Liver (tissue), 9 donors: Measurements from ENCODE around the gene TRDMT1. TPM values are rescaled to one million over a fixed set of nuclear protein-coding genes. Genes with fewer than 3 reads are reported as not detected.
A peak's percentile ranks its signal among the peaks of the same experiment; 100 is the strongest.

Source experiments
- DNase-seq: peaks from one replicate; pipeline ENCODE4 v3.0.0-alpha.2; 2017; ENCODE audit warnings: low spot score
- H3K27ac ChIP-seq, 2 donors: one replicate each; pipeline ENCODE4 v1.7.0; 2013; ENCODE audit warnings: inconsistent platforms in 2 of 2, low read length in 2 of 2, control low read depth in 1 of 2, low read depth in 1 of 2, mild to moderate bottlenecking in 1 of 2
- H3K27me3 ChIP-seq, 4 donors: one replicate each; pipeline versions ENCODE4 v1.6.1 to v1.7.0; 2013; ENCODE audit warnings: low read length in 3 of 4, inconsistent platforms in 1 of 4, mild to moderate bottlenecking in 1 of 4, moderate library complexity in 1 of 4; ENCODE audit not compliant: control insufficient read depth in 4 of 4, insufficient read depth in 4 of 4
- H3K36me3 ChIP-seq, 4 donors: one replicate each; pipeline versions ENCODE4 v1.6.1 to v1.7.0; 2013; ENCODE audit warnings: low read length in 3 of 4, mild to moderate bottlenecking in 3 of 4, low read depth in 1 of 4, moderate library complexity in 1 of 4; ENCODE audit not compliant: control insufficient read depth in 4 of 4, insufficient read depth in 3 of 4
- H3K4me1 ChIP-seq, 4 donors: one replicate each; pipeline versions ENCODE4 v1.6.1 to v1.7.0; 2013; ENCODE audit warnings: low read length in 3 of 4, mild to moderate bottlenecking in 3 of 4, moderate library complexity in 1 of 4; ENCODE audit not compliant: control insufficient read depth in 4 of 4, insufficient read depth in 4 of 4
- H3K4me3 ChIP-seq, 3 donors: one replicate each; pipeline versions ENCODE4 v1.6.1 to v1.7.0; 2013; ENCODE audit warnings: low read length in 3 of 3, control low read depth in 1 of 3, low read depth in 1 of 3, mild to moderate bottlenecking in 1 of 3
- H3K9ac ChIP-seq, 2 donors: one replicate each; pipeline ENCODE4 v1.7.0; 2013; ENCODE audit warnings: low read length in 2 of 2, mild to moderate bottlenecking in 2 of 2, moderate library complexity in 2 of 2, control low read depth in 1 of 2, low read depth in 1 of 2
- H3K9me3 ChIP-seq, 4 donors: one replicate each; pipeline versions ENCODE4 v1.6.1 to v1.7.0; 2013; ENCODE audit warnings: low read length in 3 of 4; ENCODE audit not compliant: control insufficient read depth in 4 of 4
- EGR1 ChIP-seq, 2 donors: IDR thresholded peaks; 2 replicates each; pipeline ENCODE4 v1.6.1; 2016 to 2018; ENCODE audit warnings: antibody characterized with exemption in 2 of 2, low read depth in 2 of 2
- FOXA1 ChIP-seq: IDR thresholded peaks from 2 replicates; pipeline ENCODE4 v1.6.1; 2016; ENCODE audit warnings: antibody characterized with exemption
- FOXA2 ChIP-seq: IDR thresholded peaks from 2 replicates; pipeline ENCODE4 v1.6.1; 2016; ENCODE audit warnings: antibody characterized with exemption
- GABPA ChIP-seq, 2 donors: IDR thresholded peaks in 1 of 2; conservative IDR thresholded peaks in 1 of 2; 2 replicates each; pipeline ENCODE4 v1.6.1; 2016; ENCODE audit warnings: antibody characterized with exemption in 2 of 2, mild to moderate bottlenecking in 1 of 2, moderate library complexity in 1 of 2
- HNF4A ChIP-seq, 2 donors: conservative IDR thresholded peaks; 2 replicates each; pipeline ENCODE4 v1.6.1; 2016; ENCODE audit warnings: antibody characterized with exemption in 2 of 2, mild to moderate bottlenecking in 2 of 2
- HNF4G ChIP-seq: IDR thresholded peaks from 2 replicates; pipeline ENCODE4 v1.6.1; 2016; ENCODE audit warnings: antibody characterized with exemption
- JUND ChIP-seq, 2 donors: IDR thresholded peaks; 2 replicates each; pipeline ENCODE4 v1.6.1; 2016; ENCODE audit warnings: antibody characterized with exemption in 2 of 2
- MAX ChIP-seq: IDR thresholded peaks from 2 replicates; pipeline ENCODE4 v1.6.1; 2016; ENCODE audit warnings: antibody characterized with exemption
- NR2F2 ChIP-seq: IDR thresholded peaks from 2 replicates; pipeline ENCODE4 v1.6.1; 2016; ENCODE audit warnings: antibody characterized with exemption
- RAD21 ChIP-seq, 2 donors: IDR thresholded peaks; 2 replicates each; pipeline ENCODE4 v1.6.1; 2016; ENCODE audit warnings: antibody characterized with exemption in 2 of 2, mild to moderate bottlenecking in 2 of 2
- REST ChIP-seq: IDR thresholded peaks from 2 replicates; pipeline ENCODE4 v1.6.1; 2016; ENCODE audit warnings: antibody characterized with exemption, mild to moderate bottlenecking
- RXRA ChIP-seq, 2 donors: IDR thresholded peaks; 2 replicates each; pipeline ENCODE4 v1.6.1; 2017 to 2018; ENCODE audit warnings: antibody characterized with exemption in 2 of 2, mild to moderate bottlenecking in 1 of 2
- SP1 ChIP-seq: IDR thresholded peaks from 2 replicates; pipeline ENCODE4 v1.6.1; 2018; ENCODE audit warnings: antibody characterized with exemption, mild to moderate bottlenecking
- TAF1 ChIP-seq: conservative IDR thresholded peaks from 2 replicates; pipeline ENCODE4 v1.6.1; 2016; ENCODE audit warnings: antibody characterized with exemption, mild to moderate bottlenecking
- YY1 ChIP-seq: IDR thresholded peaks from 2 replicates; pipeline ENCODE4 v1.6.1; 2016; ENCODE audit warnings: antibody characterized with exemption, mild to moderate bottlenecking
- WGBS: extraction: QIAGEN DNeasy Blood & Tissue Kit; methylation state at CpG from one replicate; pipeline ENCODE4 v1.1.7; 2013; 5-methylcytosine and 5-hydroxymethylcytosine counted together
- polyA plus RNA-seq, 2 donors: library from polyadenylated mRNA; stranded (reverse) in 1 of 2; unstranded in 1 of 2; fragments of 200-250 nt in 1 of 2; fragments of >200 nt in 1 of 2; fragmentation: Nextera tagmentation in 1 of 2; extraction: Ambion mirVana in 1 of 2; gene quantifications; one replicate each; pipeline versions ENCODE4 v1.2.1 to v1.2.3, GENCODE V29; 2013 to 2015
- total RNA-seq, 2 donors: library from RNA; depleted of rRNA; stranded (reverse); fragments of >200 nt; gene quantifications; one replicate each; pipeline ENCODE4 v1.2.3, GENCODE V29; 2014
- TF ChIP-seq, protein P1 (sequence below): IDR thresholded peaks from 2 replicates; pipeline ENCODE4 v1.6.1; 2016; ENCODE audit warnings: antibody characterized with exemption
- TF ChIP-seq, protein P2 (sequence below): IDR thresholded peaks from 2 replicates; pipeline ENCODE4 v1.6.1; 2016; ENCODE audit warnings: antibody characterized with exemption
- TF ChIP-seq, protein P3 (sequence below): fragments of 150-350 bp; IDR thresholded peaks from 2 replicates; pipeline ENCODE4 v1.5.1; 2017; ENCODE audit warnings: improper control_type of control experiment, low read depth, low read length; ENCODE audit not compliant: missing input control
- donor health status: healthy.
- donor health status: healthy.
- donor health status: healthy.
- donor health status: healthy.
- donor health status: healthy.

TRDMT1 gene
- total and polyA plus RNA-seq, 4 donors, result 0.38 to 2.4 (median 1.1) TPM

GRCh38 chr10:17202506-17202905 is 1.0 kb upstream of the TRDMT1 start (continued):
- TF ChIP-seq, protein P1, sequence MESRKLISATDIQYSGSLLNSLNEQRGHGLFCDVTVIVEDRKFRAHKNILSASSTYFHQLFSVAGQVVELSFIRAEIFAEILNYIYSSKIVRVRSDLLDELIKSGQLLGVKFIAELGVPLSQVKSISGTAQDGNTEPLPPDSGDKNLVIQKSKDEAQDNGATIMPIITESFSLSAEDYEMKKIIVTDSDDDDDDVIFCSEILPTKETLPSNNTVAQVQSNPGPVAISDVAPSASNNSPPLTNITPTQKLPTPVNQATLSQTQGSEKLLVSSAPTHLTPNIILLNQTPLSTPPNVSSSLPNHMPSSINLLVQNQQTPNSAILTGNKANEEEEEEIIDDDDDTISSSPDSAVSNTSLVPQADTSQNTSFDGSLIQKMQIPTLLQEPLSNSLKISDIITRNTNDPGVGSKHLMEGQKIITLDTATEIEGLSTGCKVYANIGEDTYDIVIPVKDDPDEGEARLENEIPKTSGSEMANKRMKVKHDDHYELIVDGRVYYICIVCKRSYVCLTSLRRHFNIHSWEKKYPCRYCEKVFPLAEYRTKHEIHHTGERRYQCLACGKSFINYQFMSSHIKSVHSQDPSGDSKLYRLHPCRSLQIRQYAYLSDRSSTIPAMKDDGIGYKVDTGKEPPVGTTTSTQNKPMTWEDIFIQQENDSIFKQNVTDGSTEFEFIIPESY, result no peak
- TF ChIP-seq NR2F2 (no peak), GABPA (IDR thresholded peaks at IDR 0.05 in 1 of 2, conservative IDR thresholded peaks at IDR 0.05 in 1 of 2) (no peak), SP1 (no peak), HNF4A (conservative IDR thresholded peaks at IDR 0.05) (no peak), FOXA2 (no peak), MAX (no peak), TAF1 (no peak), YY1 (no peak), RXRA (IDR thresholded peaks at IDR 0.05) (no peak), RAD21 (IDR thresholded peaks at IDR 0.05) (no peak), FOXA1 (no peak)
- TF ChIP-seq, protein P2, sequence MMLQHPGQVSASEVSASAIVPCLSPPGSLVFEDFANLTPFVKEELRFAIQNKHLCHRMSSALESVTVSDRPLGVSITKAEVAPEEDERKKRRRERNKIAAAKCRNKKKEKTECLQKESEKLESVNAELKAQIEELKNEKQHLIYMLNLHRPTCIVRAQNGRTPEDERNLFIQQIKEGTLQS, result no peak

DNA sequence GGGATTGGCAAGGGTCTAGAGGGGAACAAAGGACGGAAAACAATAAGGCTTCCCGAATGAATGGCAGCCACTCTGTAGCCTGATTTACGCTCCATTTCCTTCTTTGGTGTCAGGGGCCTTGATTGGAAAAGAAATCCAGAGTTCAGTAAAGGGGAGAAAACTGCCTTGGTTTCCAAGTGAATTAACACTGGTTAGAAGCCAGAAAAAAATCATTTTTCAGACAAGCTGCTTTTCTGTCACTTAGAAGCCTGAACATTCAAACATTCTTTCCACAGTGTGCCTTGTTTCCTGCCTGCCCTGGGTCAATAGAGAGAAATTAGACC is 283 bp upstream of the TRDMT1 start:
- peak overlapping the region in 1 of 2 donors; percentile 60 for H3K9ac ChIP-seq
- H3K9me3 ChIP-seq, result no peaks in the 10 kb centered on the region
- 25% methylated on average over 3 of the region's 3 CpGs for WGBS
- TF ChIP-seq, protein P3, sequence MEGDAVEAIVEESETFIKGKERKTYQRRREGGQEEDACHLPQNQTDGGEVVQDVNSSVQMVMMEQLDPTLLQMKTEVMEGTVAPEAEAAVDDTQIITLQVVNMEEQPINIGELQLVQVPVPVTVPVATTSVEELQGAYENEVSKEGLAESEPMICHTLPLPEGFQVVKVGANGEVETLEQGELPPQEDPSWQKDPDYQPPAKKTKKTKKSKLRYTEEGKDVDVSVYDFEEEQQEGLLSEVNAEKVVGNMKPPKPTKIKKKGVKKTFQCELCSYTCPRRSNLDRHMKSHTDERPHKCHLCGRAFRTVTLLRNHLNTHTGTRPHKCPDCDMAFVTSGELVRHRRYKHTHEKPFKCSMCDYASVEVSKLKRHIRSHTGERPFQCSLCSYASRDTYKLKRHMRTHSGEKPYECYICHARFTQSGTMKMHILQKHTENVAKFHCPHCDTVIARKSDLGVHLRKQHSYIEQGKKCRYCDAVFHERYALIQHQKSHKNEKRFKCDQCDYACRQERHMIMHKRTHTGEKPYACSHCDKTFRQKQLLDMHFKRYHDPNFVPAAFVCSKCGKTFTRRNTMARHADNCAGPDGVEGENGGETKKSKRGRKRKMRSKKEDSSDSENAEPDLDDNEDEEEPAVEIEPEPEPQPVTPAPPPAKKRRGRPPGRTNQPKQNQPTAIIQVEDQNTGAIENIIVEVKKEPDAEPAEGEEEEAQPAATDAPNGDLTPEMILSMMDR, result no peak
- TF ChIP-seq GABPA (IDR thresholded peaks at IDR 0.05 in 1 of 2, conservative IDR thresholded peaks at IDR 0.05 in 1 of 2), result no peak
- no peak for TF ChIP-seq YY1
- no peak for TF ChIP-seq TAF1
- no peak for TF ChIP-seq FOXA2
- TF ChIP-seq SP1, result no peak
- TF ChIP-seq NR2F2, result no peak
- no peak for TF ChIP-seq RXRA (IDR thresholded peaks at IDR 0.05)
- TF ChIP-seq HNF4G, result no peak
- no peak for TF ChIP-seq JUND (IDR thresholded peaks at IDR 0.05)
- TF ChIP-seq HNF4A (conservative IDR thresholded peaks at IDR 0.05), result no peak
- no peak for TF ChIP-seq FOXA1
- TF ChIP-seq, protein P1, result no peak
- no peak for TF ChIP-seq EGR1 (IDR thresholded peaks at IDR 0.05; ENCODE audit: low read depth in 2 of 2)
- TF ChIP-seq, protein P2, result no peak
- TF ChIP-seq RAD21 (IDR thresholded peaks at IDR 0.05), result no peak
- no peak for TF ChIP-seq REST
- no peaks in the 10 kb centered on the region for H3K27me3 ChIP-seq
- peak overlapping the region; percentile 77 to 84 (median 82) for H3K4me3 ChIP-seq
- H3K36me3 ChIP-seq, result no peaks in the 10 kb centered on the region
- H3K27ac ChIP-seq, result peak overlapping the region; percentile 86 to 91
- H3K4me1 ChIP-seq, result peaks cover 0 to 11% (median 4%) of the 10 kb centered on the region in 4 donors
- DNase-seq, result no peak
